HG02571 (cell line): ENCODE results near the gene TEX35.
"Not testable (repeated sequence)": the region's sequence is repeated elsewhere in the genome, so short reads cannot be mapped to it uniquely, and the experiment has no call there.

ENCODE experiments used
- ATAC-seq: cut with Tn5 transposase; IDR thresholded peaks from one replicate; pipeline ENCODE4 v1.9.1; 2021; ENCODE audit warnings: mild to moderate bottlenecking, moderate library complexity; ENCODE audit not compliant: unreplicated experiment

The TEX35 gene

DNA sequence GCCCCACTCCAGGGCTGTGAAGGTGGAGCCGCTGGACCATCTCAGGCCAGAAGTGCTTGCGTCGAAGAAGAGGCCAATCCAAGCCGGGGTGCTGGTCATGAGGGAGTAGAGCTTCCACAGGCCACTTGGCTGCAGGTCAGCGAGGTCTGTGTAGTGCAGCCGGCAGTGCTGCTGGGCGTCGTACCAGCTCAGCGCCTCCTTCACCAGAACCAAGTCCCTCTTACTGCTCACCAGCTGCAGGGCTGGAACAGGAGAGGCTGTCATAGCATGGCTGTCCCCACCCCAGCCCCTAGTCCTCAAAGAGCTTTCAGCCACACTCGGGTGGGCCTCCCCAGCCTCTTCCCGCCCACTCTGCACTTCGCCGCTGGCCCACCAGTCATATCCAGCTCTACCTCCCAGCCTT, 18.3 kb upstream of the TEX35 start:
- ATAC-seq = no peak

DNA sequence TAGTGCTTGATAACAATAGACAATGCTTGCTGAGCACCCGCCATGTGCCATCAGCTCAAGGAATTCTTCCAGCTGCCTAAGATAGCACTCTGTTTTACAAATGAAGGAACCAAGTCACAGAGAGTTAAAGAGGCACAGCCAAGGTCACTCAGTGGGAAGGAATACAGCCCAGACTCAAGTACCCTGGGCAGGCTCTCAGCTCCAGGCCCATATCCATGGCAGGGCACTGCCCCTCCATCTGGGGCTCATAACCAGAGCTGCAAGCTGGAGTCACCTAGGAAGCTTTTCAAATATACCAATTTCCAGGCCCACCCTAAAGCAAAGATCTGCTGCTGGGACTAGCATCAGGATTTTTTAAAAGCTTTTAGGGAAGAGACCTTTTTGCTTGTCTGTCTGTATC, 17.8 kb upstream of the TEX35 start:
- ATAC-seq = no peak

DNA sequence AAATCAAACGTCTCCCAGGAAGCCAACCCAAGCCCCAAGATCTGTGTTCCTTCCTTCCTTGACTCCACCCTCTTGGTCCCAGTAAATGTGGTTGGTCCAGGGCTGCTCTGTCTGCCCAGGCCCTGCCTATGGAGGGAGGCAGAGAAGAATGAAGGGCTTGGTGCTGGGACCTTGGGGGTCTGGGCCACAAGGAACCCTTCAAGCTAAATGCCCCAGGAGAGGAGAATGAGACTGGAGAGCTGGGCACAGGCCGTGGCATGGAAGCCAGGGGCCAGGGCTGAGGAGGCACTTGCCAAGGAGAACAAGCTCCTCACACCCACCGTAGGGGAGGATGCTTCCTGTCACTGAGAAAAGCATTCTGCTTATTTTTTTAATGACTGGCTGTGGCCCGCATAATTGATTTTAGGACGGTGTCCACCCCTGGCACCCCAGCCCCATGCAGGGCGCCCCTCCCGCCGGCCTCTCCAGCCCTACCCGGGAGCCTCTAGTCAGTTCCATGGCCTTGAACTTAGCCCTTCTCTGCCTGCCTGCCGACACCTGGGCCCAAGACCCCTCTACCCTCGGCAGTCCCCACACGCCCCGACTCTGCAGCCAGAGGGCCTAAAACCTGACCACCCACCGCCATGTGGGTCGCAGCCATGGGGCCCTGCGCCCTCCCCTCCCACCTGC, 17.0 kb upstream of the TEX35 start:
- ATAC-seq = no peak

DNA sequence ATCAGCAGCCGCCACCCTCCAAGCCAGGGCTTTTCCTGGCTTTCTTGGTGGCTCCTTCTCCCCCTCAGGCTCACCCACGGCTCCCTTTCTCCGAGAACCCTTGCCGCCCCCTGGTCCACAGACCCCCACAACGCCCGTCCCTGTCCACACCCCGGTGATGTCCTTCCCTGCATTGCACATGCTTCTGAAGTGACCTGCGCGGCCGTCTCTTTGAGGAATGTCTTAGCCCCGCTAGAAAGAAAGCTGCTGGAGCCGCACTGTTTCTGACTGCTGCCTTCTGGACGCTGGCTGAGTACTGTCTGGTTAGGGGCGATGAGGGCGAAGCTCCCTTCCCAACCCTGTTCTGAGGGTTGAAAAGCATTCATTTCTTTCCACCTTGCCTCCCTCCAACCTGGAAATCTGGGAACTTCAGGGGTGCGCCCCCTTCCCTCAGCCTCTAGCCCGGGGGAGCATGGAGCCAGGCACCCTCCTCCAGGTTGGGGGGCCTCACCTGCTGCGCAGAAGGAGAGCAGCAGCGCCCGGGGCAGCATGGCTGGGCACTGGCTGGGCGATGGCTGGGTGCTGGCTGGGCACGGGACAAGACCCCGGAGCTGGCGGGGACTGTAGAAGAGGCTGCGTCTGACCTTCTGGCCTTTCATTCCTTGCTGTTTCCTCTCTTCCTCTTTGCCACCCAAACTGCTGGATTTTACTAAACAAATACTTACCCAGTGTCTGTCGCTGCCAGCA, 16.3 kb upstream of the TEX35 start, which contains the start of gene CLEC20A:
CLEC20A (minus strand) TSS at position 555 of the 726 bp plus-strand sequence; CDS start at position 530, 25 bp downstream.
- ATAC-seq = no peak

DNA sequence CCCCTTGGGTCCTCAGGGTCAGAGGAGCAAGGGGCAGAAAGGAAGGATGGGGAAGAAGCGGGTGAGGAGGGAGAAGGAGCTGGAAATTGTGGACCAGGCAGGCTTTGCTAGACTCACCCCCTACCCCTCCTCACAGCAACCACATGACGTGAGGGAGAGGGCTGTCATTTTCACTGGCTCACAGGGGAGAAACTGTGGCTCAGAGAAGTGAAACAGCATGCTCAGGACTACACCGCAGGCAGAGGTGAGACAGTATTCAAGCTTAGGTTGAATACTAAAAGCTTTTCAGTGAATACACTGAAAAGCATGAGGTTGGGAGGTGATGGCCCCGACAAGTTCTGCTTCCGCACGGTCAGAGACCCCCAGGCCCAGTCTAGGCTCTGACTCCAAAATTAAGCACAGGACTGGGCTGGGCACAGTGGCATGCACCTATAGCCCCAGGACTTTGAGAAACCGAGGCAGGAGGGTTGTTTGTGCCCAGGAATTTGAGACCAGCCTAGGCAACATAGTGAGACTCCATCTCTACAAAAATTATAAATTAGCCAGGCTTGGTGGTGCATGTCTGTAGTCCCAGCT, 14.9 kb upstream of the TEX35 start:
- ATAC-seq = no peak

DNA sequence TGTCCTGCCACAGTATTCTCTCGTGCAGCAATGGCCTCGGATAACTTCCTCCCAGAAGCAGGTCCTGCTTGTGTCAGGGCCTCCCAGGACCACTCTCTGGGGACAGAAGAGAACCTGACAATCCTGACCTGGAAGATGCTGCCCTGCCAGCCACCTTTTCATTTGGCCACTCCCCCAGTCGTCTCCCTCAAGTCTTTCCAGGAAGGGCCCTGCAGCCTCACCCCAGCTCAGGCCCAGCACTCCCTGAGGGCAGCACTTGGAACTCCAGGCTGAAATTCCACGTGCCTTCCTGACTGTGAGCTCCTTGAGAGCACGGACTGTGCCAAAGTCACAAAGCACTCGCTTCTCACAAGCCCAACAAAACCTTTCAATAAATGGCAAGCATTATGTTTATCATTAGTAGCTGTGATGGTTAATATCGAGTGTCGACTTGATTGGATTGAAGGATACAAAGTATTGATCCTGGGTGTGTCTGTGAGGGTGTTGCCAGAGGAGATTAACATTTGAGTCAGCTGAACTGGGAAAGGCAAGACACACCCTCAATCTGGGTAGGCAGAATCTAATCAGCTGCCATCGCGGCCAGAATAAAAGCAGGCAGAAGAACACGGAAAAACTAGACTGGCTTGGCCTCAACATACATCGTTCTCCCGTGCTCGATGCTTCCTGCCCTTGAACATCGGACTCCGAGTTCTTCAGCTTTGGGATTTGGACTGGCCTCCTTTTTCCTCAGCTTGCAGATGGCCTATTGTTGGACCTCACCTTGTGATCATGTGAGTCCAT, 13.8 kb upstream of the TEX35 start:
- no peak for ATAC-seq

DNA sequence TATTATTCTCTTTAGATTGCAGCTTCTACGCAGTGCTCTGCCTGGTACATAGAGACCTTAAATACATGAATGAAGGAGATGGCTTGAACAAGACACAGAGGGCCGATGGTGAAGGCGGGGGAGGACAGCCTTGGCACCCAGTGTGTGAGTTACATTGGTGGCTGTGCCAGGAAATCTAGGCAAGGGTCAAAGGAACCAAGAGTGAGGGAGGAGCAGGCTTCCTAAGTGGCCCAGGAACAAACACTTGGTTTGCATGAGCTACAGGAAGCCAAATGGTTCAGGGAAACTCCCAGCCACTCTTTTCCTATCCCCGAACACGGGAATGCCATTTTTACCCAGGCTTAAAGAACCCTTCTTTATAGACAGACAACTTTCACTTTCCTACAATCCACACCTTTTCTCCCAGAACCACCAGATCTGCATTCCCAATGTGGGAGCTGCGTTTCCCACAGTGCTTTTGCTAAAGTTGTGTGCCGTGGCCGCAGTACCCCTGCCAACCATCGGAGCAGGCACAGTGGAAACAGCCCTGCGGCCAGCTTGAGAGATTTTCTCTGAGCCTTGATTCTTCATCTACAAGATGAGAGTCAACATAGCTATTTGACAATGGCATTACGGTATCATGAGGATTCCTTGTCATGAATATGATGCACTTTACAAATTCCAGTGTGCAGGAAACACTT, 12.7 kb upstream of the TEX35 start:
- no peak for ATAC-seq

DNA sequence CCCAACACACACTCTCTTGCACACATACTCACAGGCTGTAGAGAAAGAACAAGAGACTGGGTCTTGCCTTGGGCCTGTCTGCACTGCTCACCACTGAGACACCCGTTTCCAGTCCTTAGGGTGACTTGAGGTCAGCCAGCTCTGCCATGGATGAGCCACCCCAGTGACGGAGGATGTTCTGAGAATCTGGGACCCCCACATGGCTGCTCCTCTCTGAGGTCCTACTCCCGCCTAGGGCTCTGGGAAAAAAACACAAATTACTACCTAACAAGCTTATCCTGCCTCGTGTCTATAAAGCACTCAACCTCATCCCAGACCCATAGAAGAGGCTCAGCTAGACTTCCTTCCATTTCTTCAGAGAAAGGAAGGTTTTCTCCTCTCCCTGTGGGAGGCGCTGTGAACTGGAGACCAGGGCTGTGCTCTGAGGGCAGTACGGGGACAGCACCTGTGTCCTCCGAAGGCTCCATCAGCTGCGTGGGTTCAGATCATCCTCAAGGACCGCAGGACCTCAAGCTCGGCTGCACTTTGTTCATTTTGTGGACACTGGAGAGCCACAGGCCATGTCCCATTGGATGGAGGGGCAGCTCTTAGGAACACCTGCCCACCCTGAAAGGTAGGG, 11.9 kb upstream of the TEX35 start:
- no peak for ATAC-seq

DNA sequence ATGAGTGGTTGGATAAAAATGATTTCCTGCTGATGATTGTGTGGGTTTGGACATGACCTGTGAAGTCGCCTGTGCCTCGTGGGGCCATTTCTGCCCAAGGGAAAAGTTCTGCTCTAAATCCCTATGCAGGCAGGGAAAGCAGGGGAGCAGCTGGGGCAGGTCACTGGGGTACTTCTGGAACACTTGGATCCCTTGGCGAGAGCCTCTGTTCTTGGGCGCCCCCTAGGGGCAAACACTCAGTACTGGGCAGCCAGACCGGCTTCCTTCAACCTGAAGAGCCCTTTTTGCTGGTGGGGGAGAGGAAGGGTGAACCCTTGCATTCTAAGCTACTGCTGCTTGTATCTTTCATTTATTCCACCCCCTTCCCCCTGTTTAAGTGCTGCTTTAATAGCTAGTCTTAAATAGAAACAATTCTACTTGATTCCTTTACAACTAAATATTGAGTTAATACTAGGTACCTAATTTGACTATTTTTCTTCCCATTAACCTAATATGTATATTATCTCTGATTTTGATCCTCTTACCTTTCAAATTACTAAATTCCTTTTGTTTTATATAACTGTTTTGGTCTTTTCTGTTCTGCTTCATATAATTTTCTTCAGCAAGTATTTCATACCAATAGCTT, 11.1 kb upstream of the TEX35 start:
- no peak for ATAC-seq

DNA sequence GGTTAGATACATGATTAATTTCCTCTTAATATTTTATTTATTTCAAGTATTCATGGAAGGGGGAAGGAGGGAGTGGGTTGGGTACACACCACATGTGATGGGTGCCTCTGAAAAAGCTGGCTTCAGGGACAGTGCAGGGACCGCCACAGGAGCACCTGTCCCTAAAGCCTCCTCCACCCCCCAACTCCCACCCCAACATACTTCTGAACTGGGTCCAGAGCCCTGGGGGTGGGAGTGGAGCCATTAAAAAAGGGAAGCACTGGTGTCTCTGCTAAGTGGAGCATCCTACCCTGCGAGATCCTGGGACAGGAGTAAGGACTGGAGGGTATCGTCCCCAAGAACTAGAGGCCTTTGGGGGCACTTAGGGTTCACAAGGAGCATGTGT, 10.6 kb upstream of the TEX35 start:
- ATAC-seq = no peak

DNA sequence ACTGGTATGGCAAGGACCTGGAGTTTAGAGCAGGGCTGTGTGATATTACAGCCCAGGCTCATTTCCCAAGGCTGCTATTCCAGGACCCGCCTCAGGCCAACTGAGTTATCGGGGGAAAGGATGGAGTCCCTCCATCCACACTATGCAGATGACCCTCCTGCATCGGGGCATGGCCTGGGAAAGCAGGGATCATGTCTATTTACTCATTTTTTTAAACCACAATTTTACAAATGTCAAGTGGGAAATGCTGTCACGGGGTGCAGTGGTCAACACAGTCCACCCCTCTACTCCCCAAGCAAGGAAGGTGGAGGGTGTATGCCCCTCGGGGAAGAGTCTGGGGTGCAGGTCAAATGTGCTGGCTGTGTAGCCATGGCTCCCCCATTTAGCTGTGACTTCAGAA, 10.1 kb upstream of the TEX35 start:
- ATAC-seq = no peak

DNA sequence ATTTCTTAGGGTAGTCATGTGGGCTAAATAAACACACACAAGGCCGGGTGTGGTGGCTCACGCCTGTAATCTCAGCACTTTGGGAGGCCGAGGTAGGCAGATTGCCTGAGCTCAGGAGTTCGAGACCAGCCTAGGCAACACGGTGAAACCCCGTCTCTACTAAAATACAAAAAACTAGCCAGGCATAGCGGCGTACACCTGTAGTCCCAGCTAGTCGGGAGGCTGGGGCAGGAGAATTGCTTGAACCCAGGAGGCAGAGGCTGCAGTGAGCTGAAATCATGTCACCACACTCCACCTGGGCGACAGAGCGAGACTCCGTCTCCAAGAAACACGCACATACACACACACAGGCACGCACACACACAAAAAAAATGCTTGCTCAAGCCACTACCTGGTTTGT, 9.6 kb upstream of the TEX35 start:
- not testable (repeated sequence) for ATAC-seq

DNA sequence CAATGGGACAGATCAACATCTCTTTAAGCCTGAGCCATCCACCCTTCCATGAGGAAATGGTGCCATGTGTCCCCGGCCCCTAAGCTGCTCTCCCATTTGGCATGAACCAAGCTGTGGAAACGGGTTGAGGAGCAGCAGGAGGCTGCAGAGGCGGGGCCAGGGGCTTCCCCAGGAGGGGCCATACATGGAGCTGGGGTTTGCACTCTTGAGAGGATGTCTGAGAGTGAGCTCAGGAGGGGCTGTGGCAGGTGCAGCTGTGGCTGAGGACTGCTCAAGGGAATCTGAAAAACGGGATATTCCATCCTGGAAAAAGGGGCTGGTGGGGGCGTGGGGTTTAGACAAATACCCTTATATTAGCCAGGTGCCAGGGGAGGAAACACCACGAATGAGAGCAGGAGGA, 9.1 kb upstream of the TEX35 start:
- ATAC-seq = no peak

DNA sequence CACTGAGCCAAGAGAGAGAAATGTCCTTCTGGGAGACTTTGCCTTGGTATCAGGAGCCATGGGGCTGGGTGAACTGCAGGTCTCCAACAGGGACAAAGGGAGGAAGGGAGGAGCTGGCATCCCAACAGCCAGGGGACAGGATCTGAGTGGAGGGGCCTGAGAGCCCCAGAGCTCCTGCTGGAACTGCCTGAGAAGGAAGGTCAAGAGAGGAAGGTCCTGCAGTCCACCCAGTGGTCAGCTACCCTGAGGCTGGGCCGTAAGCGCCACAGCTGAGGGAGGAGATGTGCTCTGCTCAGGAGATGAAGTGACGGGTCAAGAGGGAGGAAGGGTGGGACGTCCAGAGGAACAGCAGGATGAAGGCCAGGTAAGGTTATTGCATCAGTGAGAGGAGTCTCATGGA, 8.6 kb upstream of the TEX35 start:
- no peak for ATAC-seq

DNA sequence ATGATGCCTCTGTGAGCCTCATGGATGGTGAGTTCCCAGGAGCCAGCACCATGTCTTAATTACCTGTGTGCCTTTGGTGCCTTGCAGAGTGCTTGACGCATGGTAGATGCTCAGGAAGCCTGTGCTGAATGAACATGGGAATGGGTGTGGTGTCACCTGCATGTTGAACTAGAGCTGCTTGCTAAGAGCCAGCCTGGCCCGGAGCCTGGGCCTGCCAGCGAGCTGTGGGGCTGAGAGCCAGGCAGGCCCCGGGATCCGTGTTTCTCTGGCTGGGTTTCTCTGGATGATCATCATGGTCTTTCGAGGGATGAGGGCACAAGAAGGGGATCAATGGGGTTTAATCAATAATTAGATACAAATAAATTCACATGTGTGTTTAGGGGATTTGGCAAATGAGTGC, 6.7 kb upstream of the TEX35 start:
- no peak for ATAC-seq

DNA sequence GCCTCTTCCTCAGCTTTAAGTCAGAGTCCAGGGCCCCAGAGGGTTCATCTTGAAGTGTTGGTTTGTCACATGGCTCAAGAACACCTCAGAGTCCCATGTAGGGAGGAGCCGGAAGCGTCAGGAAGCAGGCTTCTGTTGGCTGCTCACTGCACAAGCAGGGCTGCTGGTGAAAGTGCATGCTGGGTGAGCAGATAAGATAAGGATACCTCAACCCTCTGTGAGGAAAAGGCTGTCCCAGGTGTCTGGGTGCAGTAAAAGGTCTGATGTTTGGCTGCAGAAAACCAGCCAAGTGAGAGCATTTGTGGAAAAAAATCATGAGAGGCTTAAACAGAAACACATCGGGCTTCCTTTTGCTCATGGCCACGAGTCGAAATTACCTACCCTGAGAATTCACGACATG, 6.2 kb upstream of the TEX35 start:
- no peak for ATAC-seq

DNA sequence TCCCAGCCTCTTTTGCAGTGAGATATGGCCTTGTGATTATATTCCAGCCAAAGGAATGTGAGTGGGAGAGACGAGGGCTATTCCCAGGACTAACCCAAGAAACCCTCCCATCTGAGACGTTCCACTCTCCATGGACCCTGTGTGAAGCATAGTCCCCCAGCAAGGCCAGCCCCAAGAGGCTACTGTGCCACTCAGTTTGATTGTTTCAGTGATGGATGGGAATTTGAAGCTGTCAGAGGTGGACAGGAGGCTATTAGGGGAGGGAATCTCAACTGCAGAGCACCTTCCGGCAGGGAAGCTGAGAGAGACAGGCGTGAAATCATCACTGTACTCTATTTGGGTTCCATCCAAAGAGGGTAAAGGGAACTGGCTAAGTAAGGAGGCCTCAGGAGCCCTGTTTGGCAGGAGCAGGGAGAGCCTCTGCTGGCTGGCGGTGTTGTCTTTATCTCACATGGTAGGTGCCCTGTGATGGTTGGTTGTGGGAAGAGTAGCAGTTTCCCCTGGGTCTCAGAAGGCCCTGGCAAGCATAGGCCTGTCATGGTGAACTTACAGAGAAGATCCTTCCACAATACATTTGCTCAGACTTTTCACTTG, 3.4 kb upstream of the TEX35 start:
- ATAC-seq = no peak

DNA sequence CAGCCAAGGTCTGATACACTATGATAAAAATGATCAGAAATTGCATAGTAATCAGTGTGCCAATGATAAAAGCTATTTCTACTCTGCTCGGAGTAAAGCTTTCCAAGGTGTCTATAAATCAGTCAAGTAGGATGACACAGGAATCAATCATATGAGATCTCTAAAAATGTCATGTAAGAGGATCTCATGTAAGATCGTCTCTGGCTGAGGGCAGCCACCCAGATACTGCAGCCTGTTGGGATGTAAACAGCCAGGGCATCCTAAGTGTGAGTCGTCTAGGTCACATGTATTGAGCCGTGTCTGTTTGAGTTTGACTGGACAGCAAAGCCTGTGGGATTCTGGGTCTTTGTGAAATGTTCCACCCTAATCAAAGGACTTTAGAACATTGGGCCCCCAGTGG, 2.8 kb upstream of the TEX35 start:
- ATAC-seq = no peak

DNA sequence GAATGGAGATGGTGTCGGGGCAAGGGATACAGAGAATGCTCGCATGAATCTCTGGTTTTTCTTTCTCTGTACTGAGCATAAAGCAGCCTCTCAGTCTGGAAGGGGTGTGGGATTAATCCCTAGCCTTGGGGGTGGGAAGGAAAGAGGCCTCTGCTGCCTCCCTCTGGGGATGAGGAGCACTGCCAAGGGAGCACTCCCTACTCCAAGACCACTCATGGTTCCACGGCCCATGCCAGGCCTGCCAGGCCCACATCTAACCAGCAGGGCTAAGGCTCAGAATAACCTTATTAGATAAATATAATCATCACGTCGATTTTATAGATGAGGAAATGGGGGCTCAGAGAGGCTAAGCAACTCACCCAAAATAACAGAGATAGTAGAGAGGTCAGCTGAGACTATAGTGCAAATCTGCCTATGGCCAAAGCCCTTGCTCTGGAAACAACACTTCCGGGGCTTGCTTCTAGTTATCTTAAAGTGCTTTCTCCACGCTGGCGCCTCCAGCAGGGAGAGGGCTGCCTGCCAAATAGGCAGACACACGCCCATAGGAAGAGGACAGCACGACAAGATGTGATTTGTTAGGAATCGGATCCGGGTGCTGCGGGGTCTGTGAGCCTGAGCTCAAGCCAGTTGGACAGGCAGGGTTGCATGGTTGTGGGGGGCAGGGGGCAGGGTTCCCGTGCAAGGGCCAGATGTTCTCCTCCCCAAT, 522 bp downstream of the TEX35 start:
- ATAC-seq = no peak
